KG1 (cell line): ENCODE data around the gene LDLRAD4.

ENCODE experiments used
- DNase-seq: peaks from one replicate; lab custom pipeline; 2025; lab: John Stamatoyannopoulos, UW

Gene LDLRAD4

DNA sequence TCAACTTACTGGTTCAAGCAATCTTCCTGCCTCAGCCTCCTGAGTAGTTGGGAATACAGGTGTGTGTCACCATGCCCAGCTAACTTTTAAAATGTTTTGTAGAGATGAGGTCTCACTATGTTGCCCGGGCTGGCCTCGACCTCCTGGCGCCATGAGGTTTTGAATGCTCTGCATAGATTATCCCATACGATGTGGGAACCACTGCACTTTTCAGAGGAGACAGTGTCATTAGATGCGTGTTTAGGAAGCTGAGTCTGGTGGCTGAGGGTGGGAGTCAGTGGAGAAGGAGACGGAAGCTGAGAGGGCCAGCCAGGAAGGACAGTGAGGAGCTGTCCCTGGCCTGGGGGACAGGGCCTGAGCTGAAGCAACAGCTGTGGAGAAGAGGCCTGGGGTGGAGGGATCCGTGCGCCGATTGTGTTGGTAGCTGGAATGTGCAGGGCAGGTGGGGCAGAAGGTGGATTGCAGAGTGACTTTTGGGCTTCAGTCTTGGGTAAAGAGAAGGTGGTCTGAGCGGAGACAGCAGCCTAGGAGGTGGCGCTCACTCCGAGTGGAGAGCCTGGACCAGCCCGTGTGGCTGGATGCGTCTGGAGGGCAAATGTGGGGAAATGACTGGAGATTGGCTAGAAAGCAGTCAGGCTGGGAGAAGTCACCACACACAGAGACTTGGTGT, 68.0 kb downstream of the LDLRAD4 start:
- DNase-seq = no peak

DNA sequence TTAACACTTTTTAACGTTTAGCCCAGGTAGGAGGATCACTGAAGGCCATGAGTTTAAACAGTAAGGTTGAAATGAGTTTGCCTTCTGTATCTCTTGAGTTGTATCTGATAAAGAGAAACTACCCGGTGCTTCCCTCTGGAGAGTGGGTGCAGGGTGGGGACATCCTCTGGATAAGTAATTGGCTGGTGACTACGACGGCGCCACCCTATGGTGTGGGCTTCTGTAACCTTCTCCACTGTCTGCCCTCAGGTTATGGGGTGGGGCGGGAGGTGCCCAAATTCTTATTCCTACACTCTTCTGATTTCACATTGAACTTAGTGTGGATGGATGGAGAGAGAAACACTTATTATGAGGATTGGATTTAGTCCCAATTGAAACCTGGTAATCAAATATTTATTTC, 68.8 kb downstream of the LDLRAD4 start:
- DNase-seq = no peak

GRCh38 chr18:13288509-13289133, 70.1 kb downstream of the LDLRAD4 start:
- DNase-seq = no peak

GRCh38 chr18:13289481-13290205, 71.1 kb downstream of the LDLRAD4 start:
- no peak for DNase-seq

DNA sequence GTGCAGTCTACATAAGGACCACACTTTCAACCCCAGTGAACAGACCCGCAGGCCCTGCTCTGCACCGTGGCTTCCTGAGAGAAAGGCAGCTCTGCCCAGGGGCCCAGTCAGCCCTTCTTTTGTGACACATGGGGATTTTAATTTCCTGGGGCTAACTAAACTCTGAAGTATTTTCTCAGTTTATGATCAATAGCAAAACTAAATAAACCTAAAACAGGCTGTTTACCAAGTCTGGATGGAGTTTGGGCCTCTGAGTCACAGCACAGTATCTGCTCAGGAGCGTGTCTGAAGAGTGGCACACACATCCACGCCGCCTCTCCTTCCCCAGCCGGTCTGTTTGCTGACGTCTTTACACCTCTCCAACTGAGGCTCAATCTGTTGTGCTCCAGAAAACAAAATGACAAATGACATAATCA, 72.3 kb downstream of the LDLRAD4 start:
- DNase-seq = no peak

- DNase-seq = no peak
Measured at GRCh38 chr18:13291299-13291698, 72.7 kb downstream of the LDLRAD4 start.

- DNase-seq = no peak
Measured at GRCh38 chr18:13291745-13292447, 73.3 kb downstream of the LDLRAD4 start.

DNA sequence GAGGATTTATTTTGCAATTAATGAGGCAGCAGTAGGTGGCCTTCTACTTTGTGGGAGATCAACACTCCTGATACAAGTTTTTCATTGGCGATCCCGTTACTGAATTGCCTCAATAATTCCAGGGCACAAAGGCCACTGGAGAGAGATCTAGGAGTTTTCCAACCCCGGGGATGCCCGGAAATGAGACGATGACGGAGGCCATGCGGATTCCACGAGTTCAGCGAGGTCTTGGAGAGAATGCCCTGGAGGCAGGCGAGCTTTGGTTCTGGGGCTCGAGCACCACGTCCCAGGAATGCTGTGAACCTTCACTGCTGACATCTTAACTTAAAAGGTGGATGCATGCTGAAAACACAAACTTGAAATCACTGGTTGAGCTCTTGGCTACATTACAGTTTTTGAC, 74.2 kb downstream of the LDLRAD4 start:
- no peak for DNase-seq

- DNase-seq = no peak
Measured at GRCh38 chr18:13294309-13294708, 75.7 kb downstream of the LDLRAD4 start.

GRCh38 chr18:13295894-13296293, 77.3 kb downstream of the LDLRAD4 start:
- no peak for DNase-seq

- DNase-seq = no peak
Measured at GRCh38 chr18:13296867-13297574, 78.5 kb downstream of the LDLRAD4 start.

DNA sequence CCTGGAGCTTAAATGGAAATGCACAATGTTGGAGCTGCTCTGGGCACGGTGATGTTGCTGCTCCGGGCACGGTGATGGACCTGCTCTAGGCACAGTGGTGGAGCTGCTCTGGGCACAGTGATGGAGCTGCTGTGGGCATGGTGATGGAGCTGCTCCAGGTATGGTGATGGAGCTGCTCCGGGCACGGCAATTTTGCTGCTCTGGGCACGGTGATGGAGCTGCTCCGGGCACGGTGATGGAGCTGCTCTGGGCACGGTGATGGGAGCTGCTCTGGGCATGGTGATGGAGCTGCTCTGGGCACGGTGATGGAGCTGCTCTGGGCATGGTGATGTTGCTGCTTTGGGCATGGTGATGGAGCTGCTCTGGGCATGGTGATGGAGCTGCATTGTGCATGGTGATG, 79.7 kb downstream of the LDLRAD4 start:
- DNase-seq = no peak

GRCh38 chr18:13300029-13300428, 81.5 kb downstream of the LDLRAD4 start:
- no peak for DNase-seq

DNA sequence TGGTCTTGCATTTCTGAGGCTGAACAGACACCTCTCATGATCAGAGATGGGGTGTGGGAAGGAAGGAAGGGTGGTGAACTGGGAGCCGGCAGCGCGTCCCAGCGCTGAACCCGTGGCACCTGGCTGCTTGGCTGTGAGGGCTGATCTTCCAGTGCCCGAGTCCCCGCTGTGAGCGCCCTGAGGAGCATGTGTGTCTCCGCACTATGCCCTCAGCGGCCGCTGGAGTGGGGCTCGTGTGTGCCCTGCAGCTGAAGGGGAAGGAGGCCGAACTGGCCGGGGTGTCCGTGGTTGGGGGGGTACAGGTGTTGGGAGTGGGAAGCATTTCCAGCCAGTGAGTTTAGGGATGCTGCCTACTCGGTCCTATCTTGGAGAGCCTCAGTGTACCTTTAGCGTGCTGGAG, 82.2 kb downstream of the LDLRAD4 start:
- no peak for DNase-seq

GRCh38 chr18:13302040-13302439, 83.5 kb downstream of the LDLRAD4 start:
- no peak for DNase-seq

GRCh38 chr18:13302457-13303225, 84.1 kb downstream of the LDLRAD4 start:
- DNase-seq = peak; percentile 30

- DNase-seq = no peak
Measured at GRCh38 chr18:13303756-13304364, 85.3 kb downstream of the LDLRAD4 start.

DNA sequence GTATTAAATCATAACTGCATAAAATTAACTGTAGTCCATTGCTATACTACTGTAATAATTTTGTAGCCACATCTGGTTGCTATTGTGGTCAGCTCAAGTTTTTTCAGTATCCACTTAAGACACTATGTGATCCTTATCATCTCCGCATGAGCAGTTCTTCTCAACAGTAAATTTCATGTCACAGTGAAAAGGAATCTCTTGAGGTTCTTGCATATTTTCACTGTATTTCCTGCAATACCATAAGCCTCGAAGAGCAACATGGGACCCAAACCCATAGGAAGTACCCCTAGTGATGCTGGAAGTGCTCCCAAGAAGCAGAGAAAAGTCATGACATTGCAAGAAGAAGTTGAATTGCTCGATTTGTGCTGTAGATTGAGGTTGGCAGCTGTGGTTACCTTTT, 86.7 kb downstream of the LDLRAD4 start:
- DNase-seq = no peak

- DNase-seq = no peak
Measured at GRCh38 chr18:13306583-13306982, 88.0 kb downstream of the LDLRAD4 start.

- DNase-seq = no peak
Measured at GRCh38 chr18:13308369-13308768, 89.8 kb downstream of the LDLRAD4 start.
